GM10248 (cell line): Measurements from ENCODE around the gene SH3PXD2A.

Experiments used
- CTCF ChIA-PET: fragments of 300-600 bp; sonication (Branson Sonifier 250); formaldehyde crosslinking; extraction: SDS; loops from one replicate; lab custom pipeline; 2021; ENCODE audit warnings: antibody characterized with exemption; lab: Yijun Ruan, JAX
- POLR2A ChIA-PET: fragments of 350-650 bp; sonication (Branson Sonifier 250); formaldehyde crosslinking; extraction: SDS; loops from one replicate; lab custom pipeline; 2020; ENCODE audit warnings: antibody characterized with exemption; lab: Yijun Ruan, JAX
- DNase-seq: peaks from one replicate; pipeline ENCODE4 v3.0.0; 2012; ENCODE audit errors: extremely low spot score
- CTCF ChIP-seq: IDR thresholded peaks from 2 replicates; pipeline ENCODE4 v1.5.1; 2012; ENCODE audit warnings: mild to moderate bottlenecking, low read depth; ENCODE audit errors: extremely low read depth, missing control alignments, control extremely low read depth

Gene SH3PXD2A

GRCh38 chr10:103616705-103617601 lies 238.4 kb downstream of the SH3PXD2A start:
- no peak for TF ChIP-seq CTCF
- ChIA-PET POLR2A (no interaction called here), CTCF (interaction anchor here (0.6 to 1.3 kb wide), 2 partner anchors 14 to 24 kb away, joined by 3 read pairs; no protein-coding TSS in a partner anchor)
- no peak for DNase-seq

- TF ChIP-seq CTCF = no peak
- no peak for DNase-seq
- CTCF ChIA-PET = interaction anchor here (1.0 to 4.5 kb wide), 5 partner anchors 9 to 244 kb away, joined by 3 to 27 read pairs (median 5); no protein-coding TSS in a partner anchor
- POLR2A ChIA-PET = no interaction called here
Observed at GRCh38 chr10:103614306-103615158, 240.8 kb downstream of the SH3PXD2A start.

- ChIA-PET POLR2A (no interaction called here), CTCF (interaction anchor here (1.0 to 4.5 kb wide), 4 partner anchors 8 to 73 kb away, joined by 5 to 27 read pairs (median 8); no protein-coding TSS in a partner anchor)
- no peak for TF ChIP-seq CTCF
- no peak for DNase-seq
Observed at GRCh38 chr10:103613616-103614015, 241.8 kb downstream of the SH3PXD2A start.

GRCh38 chr10:103612462-103613365 lies 242.7 kb downstream of the SH3PXD2A start:
- POLR2A ChIA-PET = no interaction called here
- DNase-seq = no peak
- no peak for TF ChIP-seq CTCF
- CTCF ChIA-PET = interaction anchor here (0.6 to 4.5 kb wide), 10 partner anchors 9 to 136 kb away, joined by 3 to 27 read pairs (median 4); no protein-coding TSS in a partner anchor

- TF ChIP-seq CTCF = no peak
- ChIA-PET CTCF (interaction anchor here (1.3 to 4.5 kb wide), 4 partner anchors 10 to 134 kb away, joined by 4 to 27 read pairs (median 5); no protein-coding TSS in a partner anchor), POLR2A (no interaction called here)
- DNase-seq = no peak
Observed at GRCh38 chr10:103610921-103611511, 244.4 kb downstream of the SH3PXD2A start.
